ENCODE measurements around the gene RNFT2.

Gene RNFT2

DNA sequence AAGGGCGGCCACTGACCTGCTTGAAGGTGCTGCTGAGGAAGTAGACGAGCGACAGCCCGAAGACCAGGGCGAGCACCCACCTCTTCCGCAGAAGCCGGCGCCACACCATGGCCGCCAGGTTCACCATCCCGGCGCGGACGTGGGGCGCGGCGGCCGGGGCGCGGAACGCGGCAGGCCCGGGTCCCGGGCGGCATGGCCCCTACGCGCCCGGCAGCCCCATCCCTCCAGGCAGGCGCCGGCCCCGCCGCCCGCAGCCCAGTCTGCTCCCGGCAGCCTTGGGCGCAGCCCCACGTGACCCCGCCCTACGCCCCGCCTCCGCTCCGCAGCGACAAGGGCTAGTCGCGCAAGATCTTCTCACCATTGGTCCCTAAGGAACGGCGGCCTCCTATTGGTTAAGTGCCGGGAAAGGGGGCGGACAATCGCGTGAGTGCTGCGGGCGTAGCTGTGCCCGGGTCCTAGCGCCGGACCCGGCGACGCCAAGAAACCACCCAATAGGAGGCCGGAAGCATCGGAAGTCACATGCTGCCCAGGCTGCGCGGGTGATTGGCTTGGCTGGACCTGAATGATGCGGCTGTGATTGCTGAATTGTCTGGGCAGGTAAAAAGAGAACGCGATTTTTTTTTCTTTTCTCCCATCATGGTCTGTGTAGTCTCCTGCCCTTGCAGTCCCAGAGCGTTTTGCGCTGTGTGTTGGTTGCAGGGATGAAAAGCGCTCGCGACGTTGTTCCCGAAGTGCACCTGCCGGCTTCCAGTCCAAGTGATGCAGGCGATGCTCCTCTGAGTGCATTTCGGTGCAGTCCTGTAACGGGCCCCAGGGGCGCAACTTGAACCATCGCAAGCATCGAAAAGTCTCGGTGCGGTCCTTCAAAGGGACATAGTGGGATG is at the start of gene RNFT2, which contains the start of gene SPRING1 (continued):
- TF ChIP-seq, protein P1, sequence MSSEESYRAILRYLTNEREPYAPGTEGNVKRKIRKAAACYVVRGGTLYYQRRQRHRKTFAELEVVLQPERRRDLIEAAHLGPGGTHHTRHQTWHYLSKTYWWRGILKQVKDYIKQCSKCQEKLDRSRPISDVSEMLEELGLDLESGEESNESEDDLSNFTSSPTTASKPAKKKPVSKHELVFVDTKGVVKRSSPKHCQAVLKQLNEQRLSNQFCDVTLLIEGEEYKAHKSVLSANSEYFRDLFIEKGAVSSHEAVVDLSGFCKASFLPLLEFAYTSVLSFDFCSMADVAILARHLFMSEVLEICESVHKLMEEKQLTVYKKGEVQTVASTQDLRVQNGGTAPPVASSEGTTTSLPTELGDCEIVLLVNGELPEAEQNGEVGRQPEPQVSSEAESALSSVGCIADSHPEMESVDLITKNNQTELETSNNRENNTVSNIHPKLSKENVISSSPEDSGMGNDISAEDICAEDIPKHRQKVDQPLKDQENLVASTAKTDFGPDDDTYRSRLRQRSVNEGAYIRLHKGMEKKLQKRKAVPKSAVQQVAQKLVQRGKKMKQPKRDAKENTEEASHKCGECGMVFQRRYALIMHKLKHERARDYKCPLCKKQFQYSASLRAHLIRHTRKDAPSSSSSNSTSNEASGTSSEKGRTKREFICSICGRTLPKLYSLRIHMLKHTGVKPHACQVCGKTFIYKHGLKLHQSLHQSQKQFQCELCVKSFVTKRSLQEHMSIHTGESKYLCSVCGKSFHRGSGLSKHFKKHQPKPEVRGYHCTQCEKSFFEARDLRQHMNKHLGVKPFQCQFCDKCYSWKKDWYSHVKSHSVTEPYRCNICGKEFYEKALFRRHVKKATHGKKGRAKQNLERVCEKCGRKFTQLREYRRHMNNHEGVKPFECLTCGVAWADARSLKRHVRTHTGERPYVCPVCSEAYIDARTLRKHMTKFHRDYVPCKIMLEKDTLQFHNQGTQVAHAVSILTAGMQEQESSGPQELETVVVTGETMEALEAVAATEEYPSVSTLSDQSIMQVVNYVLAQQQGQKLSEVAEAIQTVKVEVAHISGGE (tag by site-specific recombination; conservative IDR thresholded peaks at IDR 0.05; ENCODE audit: low read depth): peak; percentile 56
- TF ChIP-seq ZNF311 (tag by site-specific recombination; IDR thresholded peaks at IDR 0.05; ENCODE audit: borderline replicate concordance) (no peak), ZNF660 (tag by site-specific recombination; IDR thresholded peaks at IDR 0.05) (0 out of 2 replicates have a peak, but pooled peaks have one; percentile 55), SP3 (tag by site-specific recombination; IDR thresholded peaks at IDR 0.05) (peak; percentile 97), ZNF747 (tag by site-specific recombination; IDR thresholded peaks at IDR 0.05) (no peak), ZNF558 (tag by site-specific recombination; IDR thresholded peaks at IDR 0.05) (no peak), ZNF549 (tag by site-specific recombination; IDR thresholded peaks at IDR 0.05) (no peak), SCRT2 (tag by site-specific recombination; IDR thresholded peaks at IDR 0.05) (0 out of 2 replicates have a peak, but pooled peaks have one; percentile 14), ZNF571 (tag by site-specific recombination; IDR thresholded peaks at IDR 0.05) (no peak), ZNF677 (tag by site-specific recombination; IDR thresholded peaks at IDR 0.05) (0 out of 2 replicates have a peak, but pooled peaks have one; percentile 22), OSR2 (tag by site-specific recombination; IDR thresholded peaks at IDR 0.05) (0 out of 2 replicates have a peak, but pooled peaks have one; percentile 20), ZNF701 (tag by site-specific recombination; IDR thresholded peaks at IDR 0.05) (no peak), SETDB1 (IDR thresholded peaks at IDR 0.05; ENCODE audit: insufficient read length, low read length) (peak; percentile 22), KLF1 (tag by site-specific recombination; IDR thresholded peaks at IDR 0.05) (peak; percentile 77), MYNN (tag by site-specific recombination; IDR thresholded peaks at IDR 0.05; ENCODE audit: borderline replicate concordance) (no peak), GLI2 (tag by site-specific recombination; IDR thresholded peaks at IDR 0.05; ENCODE audit: borderline replicate concordance, low read depth) (no peak)
- TF ChIP-seq, protein P2, sequence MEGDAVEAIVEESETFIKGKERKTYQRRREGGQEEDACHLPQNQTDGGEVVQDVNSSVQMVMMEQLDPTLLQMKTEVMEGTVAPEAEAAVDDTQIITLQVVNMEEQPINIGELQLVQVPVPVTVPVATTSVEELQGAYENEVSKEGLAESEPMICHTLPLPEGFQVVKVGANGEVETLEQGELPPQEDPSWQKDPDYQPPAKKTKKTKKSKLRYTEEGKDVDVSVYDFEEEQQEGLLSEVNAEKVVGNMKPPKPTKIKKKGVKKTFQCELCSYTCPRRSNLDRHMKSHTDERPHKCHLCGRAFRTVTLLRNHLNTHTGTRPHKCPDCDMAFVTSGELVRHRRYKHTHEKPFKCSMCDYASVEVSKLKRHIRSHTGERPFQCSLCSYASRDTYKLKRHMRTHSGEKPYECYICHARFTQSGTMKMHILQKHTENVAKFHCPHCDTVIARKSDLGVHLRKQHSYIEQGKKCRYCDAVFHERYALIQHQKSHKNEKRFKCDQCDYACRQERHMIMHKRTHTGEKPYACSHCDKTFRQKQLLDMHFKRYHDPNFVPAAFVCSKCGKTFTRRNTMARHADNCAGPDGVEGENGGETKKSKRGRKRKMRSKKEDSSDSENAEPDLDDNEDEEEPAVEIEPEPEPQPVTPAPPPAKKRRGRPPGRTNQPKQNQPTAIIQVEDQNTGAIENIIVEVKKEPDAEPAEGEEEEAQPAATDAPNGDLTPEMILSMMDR (tag by site-specific recombination; IDR thresholded peaks at IDR 0.05): peak; percentile 49; the same call in 1 of the 2 replicates
- TF ChIP-seq, protein P3, sequence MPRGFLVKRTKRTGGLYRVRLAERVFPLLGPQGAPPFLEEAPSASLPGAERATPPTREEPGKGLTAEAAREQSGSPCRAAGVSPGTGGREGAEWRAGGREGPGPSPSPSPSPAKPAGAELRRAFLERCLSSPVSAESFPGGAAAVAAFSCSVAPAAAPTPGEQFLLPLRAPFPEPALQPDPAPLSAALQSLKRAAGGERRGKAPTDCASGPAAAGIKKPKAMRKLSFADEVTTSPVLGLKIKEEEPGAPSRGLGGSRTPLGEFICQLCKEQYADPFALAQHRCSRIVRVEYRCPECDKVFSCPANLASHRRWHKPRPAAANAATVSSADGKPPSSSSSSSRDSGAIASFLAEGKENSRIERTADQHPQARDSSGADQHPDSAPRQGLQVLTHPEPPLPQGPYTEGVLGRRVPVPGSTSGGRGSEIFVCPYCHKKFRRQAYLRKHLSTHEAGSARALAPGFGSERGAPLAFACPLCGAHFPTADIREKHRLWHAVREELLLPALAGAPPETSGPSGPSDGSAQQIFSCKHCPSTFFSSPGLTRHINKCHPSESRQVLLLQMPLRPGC (tag by site-specific recombination; IDR thresholded peaks at IDR 0.05): 0 out of 2 replicates have a peak, but pooled peaks have one; percentile 17
- TF ChIP-seq, protein P4, sequence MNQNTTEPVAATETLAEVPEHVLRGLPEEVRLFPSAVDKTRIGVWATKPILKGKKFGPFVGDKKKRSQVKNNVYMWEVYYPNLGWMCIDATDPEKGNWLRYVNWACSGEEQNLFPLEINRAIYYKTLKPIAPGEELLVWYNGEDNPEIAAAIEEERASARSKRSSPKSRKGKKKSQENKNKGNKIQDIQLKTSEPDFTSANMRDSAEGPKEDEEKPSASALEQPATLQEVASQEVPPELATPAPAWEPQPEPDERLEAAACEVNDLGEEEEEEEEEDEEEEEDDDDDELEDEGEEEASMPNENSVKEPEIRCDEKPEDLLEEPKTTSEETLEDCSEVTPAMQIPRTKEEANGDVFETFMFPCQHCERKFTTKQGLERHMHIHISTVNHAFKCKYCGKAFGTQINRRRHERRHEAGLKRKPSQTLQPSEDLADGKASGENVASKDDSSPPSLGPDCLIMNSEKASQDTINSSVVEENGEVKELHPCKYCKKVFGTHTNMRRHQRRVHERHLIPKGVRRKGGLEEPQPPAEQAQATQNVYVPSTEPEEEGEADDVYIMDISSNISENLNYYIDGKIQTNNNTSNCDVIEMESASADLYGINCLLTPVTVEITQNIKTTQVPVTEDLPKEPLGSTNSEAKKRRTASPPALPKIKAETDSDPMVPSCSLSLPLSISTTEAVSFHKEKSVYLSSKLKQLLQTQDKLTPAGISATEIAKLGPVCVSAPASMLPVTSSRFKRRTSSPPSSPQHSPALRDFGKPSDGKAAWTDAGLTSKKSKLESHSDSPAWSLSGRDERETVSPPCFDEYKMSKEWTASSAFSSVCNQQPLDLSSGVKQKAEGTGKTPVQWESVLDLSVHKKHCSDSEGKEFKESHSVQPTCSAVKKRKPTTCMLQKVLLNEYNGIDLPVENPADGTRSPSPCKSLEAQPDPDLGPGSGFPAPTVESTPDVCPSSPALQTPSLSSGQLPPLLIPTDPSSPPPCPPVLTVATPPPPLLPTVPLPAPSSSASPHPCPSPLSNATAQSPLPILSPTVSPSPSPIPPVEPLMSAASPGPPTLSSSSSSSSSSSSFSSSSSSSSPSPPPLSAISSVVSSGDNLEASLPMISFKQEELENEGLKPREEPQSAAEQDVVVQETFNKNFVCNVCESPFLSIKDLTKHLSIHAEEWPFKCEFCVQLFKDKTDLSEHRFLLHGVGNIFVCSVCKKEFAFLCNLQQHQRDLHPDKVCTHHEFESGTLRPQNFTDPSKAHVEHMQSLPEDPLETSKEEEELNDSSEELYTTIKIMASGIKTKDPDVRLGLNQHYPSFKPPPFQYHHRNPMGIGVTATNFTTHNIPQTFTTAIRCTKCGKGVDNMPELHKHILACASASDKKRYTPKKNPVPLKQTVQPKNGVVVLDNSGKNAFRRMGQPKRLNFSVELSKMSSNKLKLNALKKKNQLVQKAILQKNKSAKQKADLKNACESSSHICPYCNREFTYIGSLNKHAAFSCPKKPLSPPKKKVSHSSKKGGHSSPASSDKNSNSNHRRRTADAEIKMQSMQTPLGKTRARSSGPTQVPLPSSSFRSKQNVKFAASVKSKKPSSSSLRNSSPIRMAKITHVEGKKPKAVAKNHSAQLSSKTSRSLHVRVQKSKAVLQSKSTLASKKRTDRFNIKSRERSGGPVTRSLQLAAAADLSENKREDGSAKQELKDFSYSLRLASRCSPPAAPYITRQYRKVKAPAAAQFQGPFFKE (tag by site-specific recombination; IDR thresholded peaks at IDR 0.05; ENCODE audit: borderline replicate concordance): no peak
- TF ChIP-seq, protein P5, sequence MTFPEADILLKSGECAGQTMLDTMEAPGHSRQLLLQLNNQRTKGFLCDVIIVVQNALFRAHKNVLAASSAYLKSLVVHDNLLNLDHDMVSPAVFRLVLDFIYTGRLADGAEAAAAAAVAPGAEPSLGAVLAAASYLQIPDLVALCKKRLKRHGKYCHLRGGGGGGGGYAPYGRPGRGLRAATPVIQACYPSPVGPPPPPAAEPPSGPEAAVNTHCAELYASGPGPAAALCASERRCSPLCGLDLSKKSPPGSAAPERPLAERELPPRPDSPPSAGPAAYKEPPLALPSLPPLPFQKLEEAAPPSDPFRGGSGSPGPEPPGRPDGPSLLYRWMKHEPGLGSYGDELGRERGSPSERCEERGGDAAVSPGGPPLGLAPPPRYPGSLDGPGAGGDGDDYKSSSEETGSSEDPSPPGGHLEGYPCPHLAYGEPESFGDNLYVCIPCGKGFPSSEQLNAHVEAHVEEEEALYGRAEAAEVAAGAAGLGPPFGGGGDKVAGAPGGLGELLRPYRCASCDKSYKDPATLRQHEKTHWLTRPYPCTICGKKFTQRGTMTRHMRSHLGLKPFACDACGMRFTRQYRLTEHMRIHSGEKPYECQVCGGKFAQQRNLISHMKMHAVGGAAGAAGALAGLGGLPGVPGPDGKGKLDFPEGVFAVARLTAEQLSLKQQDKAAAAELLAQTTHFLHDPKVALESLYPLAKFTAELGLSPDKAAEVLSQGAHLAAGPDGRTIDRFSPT (tag by site-specific recombination; IDR thresholded peaks at IDR 0.05): 0 out of 2 replicates have a peak, but pooled peaks have one; percentile 18
- TF ChIP-seq, protein P6, sequence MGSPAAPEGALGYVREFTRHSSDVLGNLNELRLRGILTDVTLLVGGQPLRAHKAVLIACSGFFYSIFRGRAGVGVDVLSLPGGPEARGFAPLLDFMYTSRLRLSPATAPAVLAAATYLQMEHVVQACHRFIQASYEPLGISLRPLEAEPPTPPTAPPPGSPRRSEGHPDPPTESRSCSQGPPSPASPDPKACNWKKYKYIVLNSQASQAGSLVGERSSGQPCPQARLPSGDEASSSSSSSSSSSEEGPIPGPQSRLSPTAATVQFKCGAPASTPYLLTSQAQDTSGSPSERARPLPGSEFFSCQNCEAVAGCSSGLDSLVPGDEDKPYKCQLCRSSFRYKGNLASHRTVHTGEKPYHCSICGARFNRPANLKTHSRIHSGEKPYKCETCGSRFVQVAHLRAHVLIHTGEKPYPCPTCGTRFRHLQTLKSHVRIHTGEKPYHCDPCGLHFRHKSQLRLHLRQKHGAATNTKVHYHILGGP (tag by site-specific recombination; IDR thresholded peaks at IDR 0.05): no peak
